ENCODE data around the gene SLC50A1. TPM values are rescaled to one million over a fixed set of nuclear protein-coding genes. Genes with fewer than 3 reads are reported as not detected.

SLC50A1 gene
- total and polyA plus RNA-seq, 2 of the 8 experiments (the other 6 are each of a cell fraction or from before 2014, with no cell fraction given): 36.5 to 90.8 TPM

DNA sequence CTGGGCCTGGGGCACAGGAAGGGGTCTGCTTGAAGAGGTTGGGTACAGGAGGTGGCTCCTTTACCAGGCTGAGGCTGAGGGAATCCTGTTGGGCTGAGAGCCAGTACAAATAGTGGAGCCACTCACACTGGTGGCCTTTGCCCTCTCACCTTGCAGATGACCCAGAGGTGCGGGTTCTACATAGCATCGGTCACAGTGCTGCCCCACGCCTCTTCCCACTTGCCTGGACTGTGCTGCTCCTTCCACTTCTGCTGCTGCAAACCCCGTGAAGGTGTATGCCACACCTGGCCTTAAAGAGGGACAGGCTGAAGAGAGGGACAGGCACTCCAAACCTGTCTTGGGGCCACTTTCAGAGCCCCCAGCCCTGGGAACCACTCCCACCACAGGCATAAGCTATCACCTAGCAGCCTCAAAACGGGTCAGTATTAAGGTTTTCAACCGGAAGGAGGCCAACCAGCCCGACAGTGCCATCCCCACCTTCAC is 1.8 kb upstream of the SLC50A1 start (continued):
- TF ChIP-seq, protein P1, sequence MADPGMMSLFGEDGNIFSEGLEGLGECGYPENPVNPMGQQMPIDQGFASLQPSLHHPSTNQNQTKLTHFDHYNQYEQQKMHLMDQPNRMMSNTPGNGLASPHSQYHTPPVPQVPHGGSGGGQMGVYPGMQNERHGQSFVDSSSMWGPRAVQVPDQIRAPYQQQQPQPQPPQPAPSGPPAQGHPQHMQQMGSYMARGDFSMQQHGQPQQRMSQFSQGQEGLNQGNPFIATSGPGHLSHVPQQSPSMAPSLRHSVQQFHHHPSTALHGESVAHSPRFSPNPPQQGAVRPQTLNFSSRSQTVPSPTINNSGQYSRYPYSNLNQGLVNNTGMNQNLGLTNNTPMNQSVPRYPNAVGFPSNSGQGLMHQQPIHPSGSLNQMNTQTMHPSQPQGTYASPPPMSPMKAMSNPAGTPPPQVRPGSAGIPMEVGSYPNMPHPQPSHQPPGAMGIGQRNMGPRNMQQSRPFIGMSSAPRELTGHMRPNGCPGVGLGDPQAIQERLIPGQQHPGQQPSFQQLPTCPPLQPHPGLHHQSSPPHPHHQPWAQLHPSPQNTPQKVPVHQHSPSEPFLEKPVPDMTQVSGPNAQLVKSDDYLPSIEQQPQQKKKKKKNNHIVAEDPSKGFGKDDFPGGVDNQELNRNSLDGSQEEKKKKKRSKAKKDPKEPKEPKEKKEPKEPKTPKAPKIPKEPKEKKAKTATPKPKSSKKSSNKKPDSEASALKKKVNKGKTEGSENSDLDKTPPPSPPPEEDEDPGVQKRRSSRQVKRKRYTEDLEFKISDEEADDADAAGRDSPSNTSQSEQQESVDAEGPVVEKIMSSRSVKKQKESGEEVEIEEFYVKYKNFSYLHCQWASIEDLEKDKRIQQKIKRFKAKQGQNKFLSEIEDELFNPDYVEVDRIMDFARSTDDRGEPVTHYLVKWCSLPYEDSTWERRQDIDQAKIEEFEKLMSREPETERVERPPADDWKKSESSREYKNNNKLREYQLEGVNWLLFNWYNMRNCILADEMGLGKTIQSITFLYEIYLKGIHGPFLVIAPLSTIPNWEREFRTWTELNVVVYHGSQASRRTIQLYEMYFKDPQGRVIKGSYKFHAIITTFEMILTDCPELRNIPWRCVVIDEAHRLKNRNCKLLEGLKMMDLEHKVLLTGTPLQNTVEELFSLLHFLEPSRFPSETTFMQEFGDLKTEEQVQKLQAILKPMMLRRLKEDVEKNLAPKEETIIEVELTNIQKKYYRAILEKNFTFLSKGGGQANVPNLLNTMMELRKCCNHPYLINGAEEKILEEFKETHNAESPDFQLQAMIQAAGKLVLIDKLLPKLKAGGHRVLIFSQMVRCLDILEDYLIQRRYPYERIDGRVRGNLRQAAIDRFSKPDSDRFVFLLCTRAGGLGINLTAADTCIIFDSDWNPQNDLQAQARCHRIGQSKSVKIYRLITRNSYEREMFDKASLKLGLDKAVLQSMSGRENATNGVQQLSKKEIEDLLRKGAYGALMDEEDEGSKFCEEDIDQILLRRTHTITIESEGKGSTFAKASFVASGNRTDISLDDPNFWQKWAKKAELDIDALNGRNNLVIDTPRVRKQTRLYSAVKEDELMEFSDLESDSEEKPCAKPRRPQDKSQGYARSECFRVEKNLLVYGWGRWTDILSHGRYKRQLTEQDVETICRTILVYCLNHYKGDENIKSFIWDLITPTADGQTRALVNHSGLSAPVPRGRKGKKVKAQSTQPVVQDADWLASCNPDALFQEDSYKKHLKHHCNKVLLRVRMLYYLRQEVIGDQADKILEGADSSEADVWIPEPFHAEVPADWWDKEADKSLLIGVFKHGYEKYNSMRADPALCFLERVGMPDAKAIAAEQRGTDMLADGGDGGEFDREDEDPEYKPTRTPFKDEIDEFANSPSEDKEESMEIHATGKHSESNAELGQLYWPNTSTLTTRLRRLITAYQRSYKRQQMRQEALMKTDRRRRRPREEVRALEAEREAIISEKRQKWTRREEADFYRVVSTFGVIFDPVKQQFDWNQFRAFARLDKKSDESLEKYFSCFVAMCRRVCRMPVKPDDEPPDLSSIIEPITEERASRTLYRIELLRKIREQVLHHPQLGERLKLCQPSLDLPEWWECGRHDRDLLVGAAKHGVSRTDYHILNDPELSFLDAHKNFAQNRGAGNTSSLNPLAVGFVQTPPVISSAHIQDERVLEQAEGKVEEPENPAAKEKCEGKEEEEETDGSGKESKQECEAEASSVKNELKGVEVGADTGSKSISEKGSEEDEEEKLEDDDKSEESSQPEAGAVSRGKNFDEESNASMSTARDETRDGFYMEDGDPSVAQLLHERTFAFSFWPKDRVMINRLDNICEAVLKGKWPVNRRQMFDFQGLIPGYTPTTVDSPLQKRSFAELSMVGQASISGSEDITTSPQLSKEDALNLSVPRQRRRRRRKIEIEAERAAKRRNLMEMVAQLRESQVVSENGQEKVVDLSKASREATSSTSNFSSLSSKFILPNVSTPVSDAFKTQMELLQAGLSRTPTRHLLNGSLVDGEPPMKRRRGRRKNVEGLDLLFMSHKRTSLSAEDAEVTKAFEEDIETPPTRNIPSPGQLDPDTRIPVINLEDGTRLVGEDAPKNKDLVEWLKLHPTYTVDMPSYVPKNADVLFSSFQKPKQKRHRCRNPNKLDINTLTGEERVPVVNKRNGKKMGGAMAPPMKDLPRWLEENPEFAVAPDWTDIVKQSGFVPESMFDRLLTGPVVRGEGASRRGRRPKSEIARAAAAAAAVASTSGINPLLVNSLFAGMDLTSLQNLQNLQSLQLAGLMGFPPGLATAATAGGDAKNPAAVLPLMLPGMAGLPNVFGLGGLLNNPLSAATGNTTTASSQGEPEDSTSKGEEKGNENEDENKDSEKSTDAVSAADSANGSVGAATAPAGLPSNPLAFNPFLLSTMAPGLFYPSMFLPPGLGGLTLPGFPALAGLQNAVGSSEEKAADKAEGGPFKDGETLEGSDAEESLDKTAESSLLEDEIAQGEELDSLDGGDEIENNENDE (IDR thresholded peaks at IDR 0.05; ENCODE audit: insufficient replicate concordance, low read length): no peak
- no peak for TF ChIP-seq KDM4A (IDR thresholded peaks at IDR 0.05; ENCODE audit: low read depth, low read length, severe bottlenecking)
- TF ChIP-seq CTBP2 (IDR thresholded peaks at IDR 0.05; ENCODE audit: borderline replicate concordance, insufficient read depth, insufficient read length, low read length): no peak
- no peak for TF ChIP-seq TAF7 (optimal IDR thresholded peaks at IDR 0.05; ENCODE audit: borderline replicate concordance, low read depth, low read length)
- TF ChIP-seq SP4 (IDR thresholded peaks at IDR 0.05; ENCODE audit: low read length): no peak
- no peak for TF ChIP-seq CREB1 (IDR thresholded peaks at IDR 0.05)
- TF ChIP-seq SP2 (IDR thresholded peaks at IDR 0.05; ENCODE audit: low read length): no peak
- no peak for TF ChIP-seq JUND (IDR thresholded peaks at IDR 0.05; ENCODE audit: low read length)
